ENCODE measurements around the gene RPA1. TPM values are rescaled to one million over a fixed set of nuclear protein-coding genes. Genes with fewer than 3 reads are reported as not detected.

The RPA1 gene
- total and polyA plus RNA-seq, 2 of the 4 experiments (the other 2 are of a cell fraction): 38.4 to 48.2 TPM

GRCh38 chr17:1878419-1879121 lies 48.8 kb downstream of the RPA1 start:
- no peak overlapping the region for H2BK5ac ChIP-seq (ENCODE audit: low read depth, low read length, poor library complexity, severe bottlenecking)
- no peaks in the 10 kb centered on the region; the same call in 1 of the 2 replicates for H3K9me1 ChIP-seq (ENCODE audit: insufficient read depth, low read length)
- no peak overlapping the region for H4K5ac ChIP-seq (ENCODE audit: low read depth, low read length)
- ChIA-PET CTCF (no interaction called here), POLR2A (ENCODE audit: unreplicated experiment) (no interaction called here)
- H4K20me1 ChIP-seq (ENCODE audit: insufficient read depth, low read length): no peaks in the 10 kb centered on the region
- H3K4ac ChIP-seq (ENCODE audit: low read depth, low read length): no peak overlapping the region
- H3K27me3 ChIP-seq (ENCODE audit: control insufficient read depth, insufficient read depth, low read length): no peaks in the 10 kb centered on the region
- WGBS, 2 experiments (ENCODE audit: extremely low coverage in 2 of 2, insufficient read length in 1 of 2): 100% methylated on average over 4 of the region's 17 CpGs; no CpG with 5 or more reads in 1 of the 2 experiments
- no peaks in the 10 kb centered on the region; a peak in 1 of 4 replicates for H3K79me1 ChIP-seq (ENCODE audit: low read depth in 1 of 2, low read length in 2 of 2)
- dilution Hi-C loops (cut with HindIII; ENCODE audit: low sequenced_read_pairs, unreplicated experiment): no loop called here
- no peak overlapping the region for H4K8ac ChIP-seq (ENCODE audit: low read depth in 2 of 2, low read length in 2 of 2)
- H3K56ac ChIP-seq (ENCODE audit: extremely low read depth, insufficient read depth, low read length): no peak overlapping the region
- no TSS peak for BruUV-seq (replicated peaks)
- no peak overlapping the region for H3K4me3 ChIP-seq (ENCODE audit: insufficient read depth, low read depth, low read length)
- no peak overlapping the region for H3K4me2 ChIP-seq (ENCODE audit: low read depth, low read length)
- H3K9me3 ChIP-seq (ENCODE audit: control insufficient read depth, insufficient read depth, low read length): no peaks in the 10 kb centered on the region
- no peak overlapping the region for H4K91ac ChIP-seq (ENCODE audit: insufficient read depth, low read depth, low read length)
- in situ Hi-C loops (cut with MboI; ENCODE audit: low sequenced_read_pairs): no loop called here
- H3K36me3 ChIP-seq (ENCODE audit: control insufficient read depth, insufficient read depth, low read length): peaks cover 42% of the 10 kb centered on the region
- intact Hi-C loops (cut with micrococcal nuclease): no loop called here
- no peak overlapping the region for H3K14ac ChIP-seq (replicated peaks; ENCODE audit: low read depth, low read length)
- H2BK120ac ChIP-seq (ENCODE audit: low read depth, low read length): no peak overlapping the region
- no peak overlapping the region for H2BK15ac ChIP-seq (ENCODE audit: low read depth, low read length)
- ATAC-seq (ENCODE audit: low read depth): no peak
- H2BK20ac ChIP-seq (ENCODE audit: low read depth, low read length): no peak overlapping the region
- H2AFZ ChIP-seq (replicated peaks; ENCODE audit: low read length, poor library complexity): no peak overlapping the region
- no peak overlapping the region for H3K18ac ChIP-seq (ENCODE audit: low read depth, low read length)
- H3K23ac ChIP-seq (ENCODE audit: low read depth, low read length): no peak overlapping the region
- DNase-seq: no peak
- no peaks in the 10 kb centered on the region for H3K4me1 ChIP-seq (ENCODE audit: control insufficient read depth, insufficient read depth, low read length)
- TF ChIP-seq RCOR1 (IDR thresholded peaks at IDR 0.05; ENCODE audit: insufficient replicate concordance, low read length) (no peak), CTCF (conservative IDR thresholded peaks at IDR 0.05; ENCODE audit: low read depth, low read length) (no peak), MXI1 (IDR thresholded peaks at IDR 0.05; ENCODE audit: borderline replicate concordance, low read depth, low read length) (no peak), BHLHE40 (IDR thresholded peaks at IDR 0.05; ENCODE audit: low read depth, low read length) (no peak), RAD21 (IDR thresholded peaks at IDR 0.05; ENCODE audit: low read length) (no peak), CEBPB (IDR thresholded peaks at IDR 0.05; ENCODE audit: low read depth, low read length) (no peak), MAZ (IDR thresholded peaks at IDR 0.05; ENCODE audit: borderline replicate concordance, low read depth, low read length) (no peak), SMC3 (IDR thresholded peaks at IDR 0.05; ENCODE audit: low read depth, low read length) (no peak), NFE2L2 (IDR thresholded peaks at IDR 0.05; ENCODE audit: low read depth, low read length) (no peak), FOS (IDR thresholded peaks at IDR 0.05; ENCODE audit: low read depth, low read length) (no peak)
- H2AK5ac ChIP-seq (ENCODE audit: low read depth, low read length): no peak overlapping the region
- H3K27ac ChIP-seq (ENCODE audit: insufficient read depth, low read length): no peak overlapping the region
- no peak overlapping the region for H3K9ac ChIP-seq (ENCODE audit: low read depth, low read length)
- H2AK9ac ChIP-seq (replicated peaks; ENCODE audit: low read depth, low read length, poor library complexity): no peak overlapping the region

Data from IMR-90 (cell line).